GM12801 (cell line): Measurements from ENCODE around the gene CEP104.

ENCODE experiments used
- TF ChIP-seq, protein P1 (sequence below): IDR thresholded peaks from one replicate; pipeline ENCODE4 v1.5.1; 2011; ENCODE audit warnings: control low read depth; ENCODE audit not compliant: insufficient read length; ENCODE audit errors: extremely low read depth

The CEP104 gene

DNA sequence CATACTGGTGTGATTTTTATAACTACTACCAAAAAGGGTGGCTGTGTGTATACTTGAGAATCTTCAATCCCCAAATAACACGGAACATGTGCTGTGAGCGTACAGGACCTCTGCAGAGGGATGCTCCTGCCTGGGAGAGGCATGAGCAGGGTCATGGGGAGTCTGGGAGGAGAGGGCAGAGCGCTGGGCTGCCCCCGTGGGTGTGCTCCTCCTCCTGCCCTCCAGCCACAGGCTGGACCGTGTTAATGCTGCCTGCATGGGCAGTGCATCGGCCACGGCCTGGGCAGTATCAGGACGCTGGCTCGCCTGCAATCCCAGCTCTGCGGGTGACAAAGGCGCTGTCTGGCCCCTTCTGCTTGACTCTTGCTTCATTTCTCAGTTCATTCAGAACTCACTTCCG is 6.2 kb downstream of the CEP104 start:
- TF ChIP-seq, protein P1, sequence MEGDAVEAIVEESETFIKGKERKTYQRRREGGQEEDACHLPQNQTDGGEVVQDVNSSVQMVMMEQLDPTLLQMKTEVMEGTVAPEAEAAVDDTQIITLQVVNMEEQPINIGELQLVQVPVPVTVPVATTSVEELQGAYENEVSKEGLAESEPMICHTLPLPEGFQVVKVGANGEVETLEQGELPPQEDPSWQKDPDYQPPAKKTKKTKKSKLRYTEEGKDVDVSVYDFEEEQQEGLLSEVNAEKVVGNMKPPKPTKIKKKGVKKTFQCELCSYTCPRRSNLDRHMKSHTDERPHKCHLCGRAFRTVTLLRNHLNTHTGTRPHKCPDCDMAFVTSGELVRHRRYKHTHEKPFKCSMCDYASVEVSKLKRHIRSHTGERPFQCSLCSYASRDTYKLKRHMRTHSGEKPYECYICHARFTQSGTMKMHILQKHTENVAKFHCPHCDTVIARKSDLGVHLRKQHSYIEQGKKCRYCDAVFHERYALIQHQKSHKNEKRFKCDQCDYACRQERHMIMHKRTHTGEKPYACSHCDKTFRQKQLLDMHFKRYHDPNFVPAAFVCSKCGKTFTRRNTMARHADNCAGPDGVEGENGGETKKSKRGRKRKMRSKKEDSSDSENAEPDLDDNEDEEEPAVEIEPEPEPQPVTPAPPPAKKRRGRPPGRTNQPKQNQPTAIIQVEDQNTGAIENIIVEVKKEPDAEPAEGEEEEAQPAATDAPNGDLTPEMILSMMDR: no peak

DNA sequence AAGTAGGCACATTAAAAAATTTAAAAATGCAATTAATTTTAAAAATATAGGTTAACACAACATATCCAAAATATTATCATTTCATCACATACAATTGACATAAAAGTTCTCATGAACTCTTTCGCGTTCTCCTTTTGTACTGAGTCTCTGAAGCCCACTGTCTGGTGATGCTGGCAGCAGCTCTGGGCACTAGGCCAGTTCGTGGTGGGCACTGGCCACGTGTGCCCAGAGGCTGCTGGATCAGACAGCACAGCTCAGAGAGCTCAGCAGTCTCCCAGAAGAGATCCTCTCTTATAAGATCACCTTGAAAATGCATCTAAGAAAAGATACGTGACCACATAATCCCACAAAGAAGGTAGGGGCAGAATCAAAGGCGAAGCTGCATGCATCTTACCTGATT is 9.9 kb downstream of the CEP104 start:
- TF ChIP-seq, protein P1: no peak

DNA sequence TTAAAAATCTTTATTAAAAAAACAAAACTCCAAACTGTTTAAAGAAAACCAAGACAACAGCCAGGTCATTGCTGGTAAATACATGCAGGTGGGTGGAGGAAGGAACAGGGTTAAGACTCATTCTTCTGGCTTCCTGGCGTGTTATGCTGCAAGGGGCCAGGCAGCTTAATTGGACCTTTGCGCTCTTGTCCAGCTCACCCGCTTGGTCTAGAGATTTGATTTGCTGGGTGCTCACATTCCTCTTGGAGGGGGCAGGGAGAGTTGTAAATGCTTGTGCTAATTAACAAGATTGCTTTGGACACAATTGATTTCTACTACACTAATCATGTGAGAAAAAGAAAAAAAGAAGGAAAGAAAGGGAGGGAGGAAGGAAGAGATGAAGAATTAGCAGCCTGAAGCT is 10.5 kb downstream of the CEP104 start:
- TF ChIP-seq, protein P1: no peak

DNA sequence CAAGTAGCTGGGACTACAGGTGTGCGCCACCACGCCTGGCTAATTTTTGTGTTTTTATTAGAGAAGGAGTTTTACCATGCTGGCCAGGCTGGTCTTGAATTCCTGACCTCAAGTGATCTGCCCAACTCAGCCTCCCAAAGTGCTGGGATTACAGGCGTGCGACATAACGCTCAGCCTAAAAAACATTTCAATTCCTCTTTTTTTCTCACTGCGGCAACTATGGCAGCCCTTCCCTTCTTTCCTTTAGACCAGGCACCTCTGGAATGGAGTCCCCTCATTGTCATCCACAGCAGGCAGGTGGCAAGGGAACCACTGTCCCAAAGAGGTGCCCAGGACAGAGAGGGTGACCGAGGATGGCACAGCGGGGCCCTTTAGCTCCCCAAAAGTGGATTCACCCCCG is 14.1 kb downstream of the CEP104 start:
- TF ChIP-seq, protein P1: no peak

DNA sequence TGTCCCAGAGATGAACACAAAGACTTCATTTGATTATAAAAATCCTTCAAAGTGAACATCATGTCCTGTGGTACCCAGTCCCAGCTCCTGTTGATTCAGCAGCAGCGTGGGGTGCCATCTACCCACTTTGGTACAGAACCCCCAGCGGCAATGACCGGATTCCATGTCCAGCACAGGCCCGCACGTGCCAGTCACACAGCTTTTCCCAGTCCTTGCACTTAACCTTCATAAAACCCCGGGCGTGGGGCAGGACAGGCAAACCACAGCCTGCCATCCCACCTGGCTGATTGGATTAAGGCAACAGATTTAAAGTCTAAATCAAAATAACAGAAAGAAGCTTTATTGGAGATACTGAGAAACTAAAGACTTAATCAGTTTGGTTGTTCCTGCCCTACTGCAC is 15.5 kb downstream of the CEP104 start:
- TF ChIP-seq, protein P1: no peak

DNA sequence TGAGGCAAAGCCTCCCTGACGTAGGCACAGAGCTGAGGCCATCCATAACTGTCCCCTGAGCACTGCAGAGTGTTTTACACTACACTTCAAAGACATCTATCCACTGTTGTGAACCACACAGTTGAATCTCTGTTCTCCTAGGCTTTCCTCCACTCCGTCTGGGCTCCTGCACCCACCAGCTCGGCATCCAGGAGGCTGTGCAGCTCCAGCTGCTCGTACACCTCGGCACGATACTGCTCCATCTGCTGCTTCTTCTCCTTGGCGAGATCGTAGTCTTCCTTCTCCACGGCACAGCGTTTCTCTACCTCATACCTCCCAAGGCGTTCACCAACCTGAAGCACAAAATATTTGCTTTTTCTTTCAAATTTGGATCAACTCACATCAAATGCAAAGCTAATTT is 18.2 kb downstream of the CEP104 start:
- TF ChIP-seq, protein P1: no peak

DNA sequence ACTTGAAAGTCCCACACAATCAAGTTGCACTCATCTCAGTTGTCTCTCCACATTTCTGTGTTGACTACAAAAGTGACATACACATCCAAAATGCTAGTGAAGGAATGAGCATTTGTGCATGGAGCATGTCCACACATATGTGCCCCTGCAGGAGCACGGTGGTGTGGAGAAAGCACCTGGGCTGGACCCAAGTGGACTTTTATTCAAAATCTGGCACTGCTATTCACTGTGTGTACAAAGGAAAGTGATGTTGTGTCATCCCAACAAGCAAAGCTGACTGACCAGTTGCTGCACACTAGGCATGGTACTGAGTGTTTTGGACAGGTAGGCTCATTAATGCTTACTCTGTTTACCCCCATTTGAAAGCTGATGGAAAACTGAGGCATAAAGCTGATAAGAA is 19.3 kb downstream of the CEP104 start:
- TF ChIP-seq, protein P1: no peak

DNA sequence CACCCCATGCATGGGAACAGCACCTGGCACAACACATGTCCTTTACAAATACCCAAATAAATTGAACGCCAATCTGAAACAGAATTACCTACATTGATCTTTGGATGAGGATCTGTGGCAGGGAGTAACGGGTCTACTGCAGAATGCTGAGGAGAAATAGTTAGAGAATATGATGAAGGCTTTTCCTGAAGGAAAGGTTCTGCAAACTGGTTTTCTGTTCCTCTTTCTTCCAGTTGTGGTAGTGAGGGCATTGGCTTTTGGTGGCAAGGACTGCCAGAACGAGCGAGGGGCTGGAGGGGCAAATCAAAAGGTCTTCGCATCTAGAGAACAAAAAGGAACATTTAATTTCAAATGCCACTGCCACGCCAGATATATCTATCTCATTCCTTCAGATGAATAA is 19.8 kb downstream of the CEP104 start:
- TF ChIP-seq, protein P1: no peak
